HG03097 (cell line): ENCODE results near the gene WDSUB1.

ENCODE experiments used
- ATAC-seq: cut with Tn5 transposase; IDR thresholded peaks from one replicate; pipeline ENCODE4 v1.9.1; 2021; ENCODE audit not compliant: unreplicated experiment, low FRiP score

The WDSUB1 gene

DNA sequence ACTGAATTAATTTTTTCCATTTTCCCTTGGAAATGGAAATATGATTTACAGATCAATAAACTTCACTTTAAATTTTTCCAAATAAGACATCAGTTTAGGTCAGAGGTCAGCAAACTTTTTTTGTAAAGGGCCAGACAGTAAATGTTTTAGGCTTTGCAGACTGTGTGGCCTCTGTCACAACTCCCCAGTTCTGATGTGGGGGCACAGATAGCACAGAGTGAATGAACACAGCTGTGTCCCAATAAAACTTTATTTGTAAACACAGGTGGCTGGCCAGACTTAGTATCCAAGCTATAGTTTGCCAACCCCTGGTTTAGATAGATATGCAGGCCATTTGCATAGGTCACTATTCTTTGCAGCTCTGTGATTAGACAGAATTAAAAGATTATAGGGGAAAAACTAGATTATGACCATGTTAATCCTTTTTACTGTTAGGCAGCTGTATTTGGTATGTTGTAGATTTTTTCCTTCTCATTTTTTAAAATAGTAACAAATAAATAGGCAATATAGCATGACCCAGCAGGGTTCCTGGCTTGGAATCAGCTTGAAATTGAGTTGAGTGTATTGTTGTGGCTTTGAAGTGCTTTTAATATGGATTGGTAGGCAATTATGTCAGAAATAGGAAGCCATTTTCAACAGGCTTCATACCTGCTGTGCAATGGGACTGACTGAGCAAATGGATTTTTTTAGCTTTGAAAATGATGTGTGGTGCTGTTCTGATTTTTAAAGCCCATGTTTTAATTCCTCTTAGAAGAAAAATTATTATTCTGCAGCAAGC, 59.7 kb downstream of the WDSUB1 start:
- ATAC-seq, result no peak

GRCh38 chr2:159226059-159226461, 60.4 kb downstream of the WDSUB1 start:
- ATAC-seq, result no peak

DNA sequence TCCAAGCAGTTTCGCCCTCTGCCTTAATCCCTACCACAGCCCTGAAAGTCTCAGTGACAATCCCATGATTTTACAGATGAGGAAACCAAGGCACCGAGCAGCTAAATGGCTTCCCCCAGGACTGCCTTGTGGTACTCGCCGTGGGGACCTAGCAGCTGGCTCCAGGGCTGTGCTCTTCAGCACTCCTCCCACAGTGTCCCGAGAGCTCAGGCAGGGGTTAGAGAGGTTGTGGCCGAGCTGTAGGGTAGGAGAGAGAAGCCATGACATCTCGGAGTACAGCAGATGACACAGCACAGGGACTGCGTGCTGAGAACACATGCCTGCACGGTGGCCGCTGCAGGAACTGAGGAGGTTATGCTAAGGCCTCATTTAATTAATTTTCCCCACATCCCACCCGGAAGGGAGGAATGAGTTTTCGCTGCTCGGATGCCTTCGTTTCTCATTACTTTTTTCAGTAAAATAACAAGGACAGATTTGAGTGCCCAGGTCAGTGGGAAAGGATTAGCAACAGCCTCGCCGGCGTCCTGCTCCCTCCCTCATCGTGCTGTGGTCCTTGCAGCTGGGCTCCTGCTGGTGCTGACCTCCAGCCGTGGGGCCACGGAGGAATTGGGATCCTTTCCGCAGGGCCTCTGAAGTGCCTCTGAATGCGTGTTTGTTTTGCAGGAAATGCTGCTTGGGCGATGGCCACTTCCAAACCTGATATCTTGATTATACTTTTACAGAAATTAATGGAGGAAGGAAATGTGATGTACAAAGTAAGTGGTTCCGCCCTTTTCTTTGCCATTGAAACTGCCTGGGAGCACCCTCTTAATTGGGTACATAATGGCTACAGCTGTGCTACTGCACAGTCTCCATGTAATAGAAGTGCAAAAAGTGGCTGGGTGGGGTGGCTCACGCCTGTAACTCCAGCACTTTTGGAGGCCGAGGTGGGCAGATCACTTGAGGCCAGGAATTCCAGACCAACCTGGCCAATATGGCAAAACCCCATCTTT, 61.2 kb downstream of the WDSUB1 start:
- no peak for ATAC-seq

DNA sequence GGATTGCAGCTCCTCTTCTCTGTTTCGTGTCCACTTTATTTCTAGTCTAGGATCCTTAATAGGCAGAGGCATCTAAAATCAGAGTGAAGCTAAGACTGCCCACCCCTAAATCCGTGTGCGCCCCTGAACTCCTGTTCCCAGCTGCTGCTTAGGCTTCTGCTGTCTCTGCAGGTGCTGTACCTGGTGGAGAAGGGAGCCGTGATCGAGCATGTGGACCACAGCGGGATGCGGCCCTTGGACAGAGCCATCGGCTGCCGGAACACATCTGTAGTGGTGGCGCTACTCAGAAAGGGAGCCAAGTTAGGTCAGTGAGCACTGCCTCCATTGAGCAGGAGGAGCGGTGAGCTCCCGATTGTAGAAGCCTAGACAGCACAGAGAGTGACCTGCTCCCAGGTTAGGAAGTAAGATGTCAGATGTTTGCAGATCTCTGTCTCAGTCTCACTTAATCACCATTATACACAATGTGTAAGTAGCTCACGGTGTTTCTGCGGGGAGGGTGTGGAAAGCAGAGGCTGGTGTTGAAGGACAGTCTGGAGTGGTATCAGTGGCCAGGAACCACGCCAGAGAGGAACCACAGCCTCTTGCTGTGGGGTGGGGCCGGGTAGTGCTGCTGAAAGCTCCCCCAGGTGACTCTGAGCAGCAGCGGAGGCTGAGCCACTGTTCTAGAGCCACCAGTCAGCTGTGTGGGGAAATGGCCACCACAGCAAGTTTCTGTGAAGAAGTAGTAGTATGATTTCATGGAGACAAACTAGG, 62.3 kb downstream of the WDSUB1 start:
- no peak for ATAC-seq

GRCh38 chr2:159219394-159219998, 67.0 kb downstream of the WDSUB1 start:
- ATAC-seq, result no peak

- ATAC-seq, result no peak
Observed at GRCh38 chr2:159218389-159218788, 68.1 kb downstream of the WDSUB1 start.

- no peak for ATAC-seq
Observed at GRCh38 chr2:159217676-159218075, 68.8 kb downstream of the WDSUB1 start.

DNA sequence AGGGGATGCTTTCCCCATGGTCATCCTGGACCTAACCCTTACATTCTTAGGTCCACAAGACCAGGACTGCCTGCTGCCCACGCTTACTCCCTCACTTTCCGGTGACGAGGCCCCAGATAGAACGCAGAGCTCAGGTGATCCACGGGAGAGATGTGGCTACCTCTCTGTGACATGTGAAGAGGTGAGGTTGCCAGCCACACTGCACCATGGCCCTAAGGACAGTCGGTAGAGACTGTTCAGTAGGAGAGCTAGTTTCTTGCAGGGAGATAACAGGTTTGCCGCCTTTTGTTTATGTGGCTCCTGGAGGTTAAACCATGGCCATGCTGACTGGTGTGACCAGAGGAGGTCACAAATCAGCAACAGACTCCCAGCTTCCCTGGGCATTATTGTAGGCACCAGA, 71.4 kb downstream of the WDSUB1 start:
- ATAC-seq, result no peak

- ATAC-seq, result no peak
Observed at GRCh38 chr2:159214325-159214865, 72.1 kb downstream of the WDSUB1 start.

DNA sequence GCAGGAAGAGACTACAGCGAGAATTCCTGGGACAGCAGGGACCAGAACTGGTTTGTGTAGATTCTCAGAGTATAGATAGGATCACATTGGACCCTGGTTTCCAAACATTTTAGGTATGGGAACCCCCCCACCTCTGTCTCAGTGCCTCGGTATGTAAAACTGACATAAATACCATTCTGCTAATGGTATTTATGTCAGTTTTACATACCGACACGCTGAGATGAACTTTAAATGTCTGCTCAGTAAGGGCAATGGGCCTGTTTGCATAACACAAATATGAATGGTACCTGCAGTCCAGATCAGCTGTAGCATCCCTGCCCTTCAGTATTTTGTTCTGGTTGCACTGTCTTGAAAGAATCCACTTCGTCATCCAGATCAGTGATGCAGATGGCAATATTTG, 73.2 kb downstream of the WDSUB1 start:
- ATAC-seq, result no peak

GRCh38 chr2:159211447-159212396, 74.8 kb downstream of the WDSUB1 start:
- no peak for ATAC-seq

DNA sequence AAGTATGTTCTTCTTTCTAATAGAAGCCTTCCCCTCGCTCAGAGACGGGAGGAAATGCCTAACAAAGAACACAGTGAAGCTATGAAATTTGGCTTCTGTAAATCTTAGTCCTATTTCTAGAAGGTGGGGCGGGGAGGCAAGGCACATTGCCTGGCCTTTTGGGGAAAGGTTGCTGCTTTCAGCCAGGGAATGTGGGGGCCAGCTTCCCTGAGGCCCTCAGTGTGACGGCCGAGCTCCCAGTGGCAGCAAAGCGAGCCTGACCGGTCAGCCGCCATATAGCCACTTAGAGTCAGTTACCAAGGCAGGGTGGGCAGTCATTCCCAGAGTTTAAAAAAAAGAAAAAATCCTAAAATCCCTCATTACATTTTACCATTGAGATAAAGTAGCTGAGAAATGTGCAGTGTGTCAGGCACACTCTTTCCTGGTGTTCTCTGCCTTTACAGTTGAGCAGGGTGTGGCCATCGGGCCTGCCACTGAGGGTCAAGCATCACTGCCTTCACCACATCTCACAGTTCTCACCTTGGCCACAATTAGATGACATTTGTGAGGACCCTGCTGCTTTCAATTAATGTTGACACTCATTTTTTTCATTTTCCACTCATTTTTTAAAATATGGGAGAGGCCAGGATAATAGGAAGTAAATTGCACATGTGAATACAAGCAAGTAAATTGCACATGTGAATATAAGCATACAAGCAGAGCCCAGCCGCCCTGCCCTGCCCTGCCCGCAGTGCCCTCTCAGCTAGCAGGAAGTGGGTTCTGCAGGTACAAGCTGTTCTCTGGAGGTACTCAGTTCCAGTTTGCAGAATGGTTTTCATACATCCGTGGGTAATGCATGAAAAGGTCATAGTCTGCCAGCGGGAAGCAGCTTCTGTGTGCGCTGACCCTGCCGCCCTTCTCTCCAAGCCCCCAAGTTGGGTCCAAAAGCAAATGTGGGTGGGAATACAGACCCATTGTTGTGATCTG, 76.9 kb downstream of the WDSUB1 start:
- peak; percentile 73 for ATAC-seq

DNA sequence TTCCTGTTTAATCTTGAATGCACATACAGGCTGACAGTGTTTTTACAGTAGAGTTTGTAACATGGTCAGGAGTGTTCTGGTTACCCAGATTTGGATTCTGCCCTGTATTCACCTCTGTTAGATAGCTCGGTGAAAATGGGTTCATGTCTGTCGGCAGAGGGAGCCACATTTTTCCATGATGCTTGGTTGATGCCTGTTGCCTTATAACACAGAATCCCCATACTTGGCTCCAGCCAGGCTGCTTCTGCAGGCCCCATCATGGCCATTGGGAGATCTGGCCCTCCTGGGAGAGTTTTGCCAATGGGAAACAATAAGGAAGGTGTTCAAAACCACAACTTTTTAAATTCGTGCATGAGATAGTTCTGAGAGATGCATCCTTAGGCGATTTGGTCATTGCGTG, 78.1 kb downstream of the WDSUB1 start:
- ATAC-seq, result no peak

- no peak for ATAC-seq
Observed at GRCh38 chr2:159206736-159207380, 79.6 kb downstream of the WDSUB1 start.

DNA sequence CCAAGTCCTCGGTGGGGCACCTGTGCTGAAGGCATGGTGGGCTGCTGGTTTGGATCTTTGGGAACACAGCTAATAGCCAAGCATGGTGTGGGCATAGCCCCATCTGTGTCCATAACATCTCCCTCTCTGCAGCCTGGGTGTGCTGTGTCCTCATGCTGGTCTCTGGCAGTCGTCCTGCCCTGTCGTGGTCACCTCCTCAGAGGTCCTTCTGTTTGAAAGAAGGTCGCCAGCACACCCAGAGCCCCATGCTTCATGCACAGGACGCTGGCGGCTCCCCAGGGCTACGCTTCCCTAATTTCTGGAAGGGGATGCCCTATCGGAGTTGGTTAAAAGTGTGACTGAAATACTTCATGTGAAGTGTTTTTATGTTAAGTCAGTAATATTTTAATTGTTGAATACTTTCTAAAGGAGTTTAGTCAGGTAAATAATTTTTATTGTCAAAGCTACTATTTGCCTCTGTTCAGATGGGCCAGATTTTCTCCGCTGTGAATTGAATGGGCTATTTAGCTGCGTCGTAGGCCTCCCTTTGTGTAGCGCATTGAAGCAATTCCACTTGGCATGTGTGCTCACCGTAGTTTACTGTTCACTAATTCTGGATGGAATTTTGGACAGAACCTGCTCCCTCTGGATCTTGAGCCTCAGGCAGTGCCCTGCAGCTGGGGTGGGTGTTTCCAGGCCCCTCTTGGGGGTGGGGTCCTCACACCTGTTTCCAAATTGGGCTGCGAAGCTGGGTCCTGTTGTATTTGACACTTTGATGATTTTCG, 81.9 kb downstream of the WDSUB1 start:
- ATAC-seq, result no peak

DNA sequence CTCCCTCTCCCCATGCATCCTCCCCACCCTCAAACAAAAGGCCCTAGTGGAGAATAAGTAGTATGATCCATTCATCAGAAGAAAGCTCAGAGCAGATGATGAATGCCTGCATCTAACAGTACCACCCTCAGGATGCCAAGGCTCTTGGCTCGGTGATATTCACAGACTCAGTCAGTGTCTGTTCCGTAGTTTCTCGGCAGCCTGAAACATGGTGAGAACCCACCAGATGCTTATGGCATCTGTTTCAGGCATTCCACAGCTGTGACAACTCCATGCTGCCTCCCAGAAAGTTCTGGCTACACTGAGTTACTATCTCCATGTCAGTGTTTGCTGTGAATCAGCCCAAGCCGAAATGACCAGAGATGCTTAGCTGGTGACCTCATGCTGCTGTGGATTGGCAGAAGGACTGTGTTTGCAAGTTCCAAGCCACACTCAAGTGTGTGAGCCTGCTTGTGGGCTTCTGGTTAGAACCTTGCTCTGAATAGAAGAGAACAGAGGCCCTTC, 83.9 kb downstream of the WDSUB1 start:
- ATAC-seq, result no peak
